Tibial nerve (tissue), 4 donors: ENCODE measurements around the gene NF2. TPM values are rescaled to one million over a fixed set of nuclear protein-coding genes. Genes with fewer than 3 reads are reported as not detected.

Experiments
- DNase-seq, 2 donors: peaks; one replicate each; pipeline ENCODE4 v3.0.0-alpha.2; 2019; ENCODE audit warnings: low spot score in 2 of 2
- H3K27ac ChIP-seq, 4 donors: fragments of 200-600 bp; sonication (generic) in 3 of 4; one replicate each; pipeline ENCODE4 v1.5.1; 2017 to 2019; ENCODE audit warnings: mild to moderate bottlenecking in 1 of 4
- H3K27me3 ChIP-seq, 2 donors: fragments of 200-600 bp; sonication (generic) in 1 of 2; one replicate each; pipeline versions ENCODE4 v1.5.1 to v1.6.0; 2017 to 2019
- H3K36me3 ChIP-seq, 3 donors: fragments of 200-600 bp; sonication (generic); one replicate each; pipeline ENCODE4 v1.5.1; 2018 to 2019
- H3K4me1 ChIP-seq, 4 donors: fragments of 200-600 bp; sonication (generic) in 3 of 4; one replicate each; pipeline ENCODE4 v1.5.1; 2017 to 2019
- H3K4me3 ChIP-seq, 4 donors: fragments of 200-600 bp; sonication (generic) in 3 of 4; one replicate each; pipeline ENCODE4 v1.5.1; 2017 to 2019; ENCODE audit warnings: mild to moderate bottlenecking in 1 of 4, moderate library complexity in 1 of 4
- H3K9me3 ChIP-seq, 4 donors: fragments of 200-600 bp; sonication (generic) in 3 of 4; one replicate each; pipeline ENCODE4 v1.5.1; 2017 to 2019
- EP300 ChIP-seq, 2 donors: sonication (generic); formaldehyde crosslinking; IDR thresholded peaks; one replicate each; pipeline ENCODE4 v1.6.1; 2017; ENCODE audit warnings: antibody characterized with exemption in 2 of 2, mild to moderate bottlenecking in 1 of 2
- POLR2A ChIP-seq, 2 donors: fragments of 450-650 bp; IDR thresholded peaks; one replicate each; pipeline ENCODE4 v1.6.1; 2017; ENCODE audit warnings: antibody characterized with exemption in 2 of 2, mild to moderate bottlenecking in 2 of 2, moderate library complexity in 2 of 2
- WGBS, 2 donors: methylation state at CpG; one replicate each; pipeline ENCODE4 v1.1.5; 2018; 5-methylcytosine and 5-hydroxymethylcytosine counted together
- total RNA-seq, 4 donors: library from RNA; depleted of rRNA; stranded (reverse); fragments of >200 nt; gene quantifications; one replicate each; pipeline ENCODE4 v1.1.0, GENCODE V29; 2016
- TF ChIP-seq, protein P1 (sequence below), 5 experiments: fragments of 200-600 bp in 3 of 5; fragments of 450-650 bp in 2 of 5; sonication (generic) in 3 of 5; IDR thresholded peaks; one replicate each; pipeline ENCODE4 v1.5.1; 2016 to 2019; ENCODE audit warnings: antibody characterized with exemption in 5 of 5, mild to moderate bottlenecking in 3 of 5, moderate library complexity in 2 of 5

The NF2 gene
- total RNA-seq, 4 donors from 2014 or later: 24.9 to 39.0 (median 28.8) TPM

DNA sequence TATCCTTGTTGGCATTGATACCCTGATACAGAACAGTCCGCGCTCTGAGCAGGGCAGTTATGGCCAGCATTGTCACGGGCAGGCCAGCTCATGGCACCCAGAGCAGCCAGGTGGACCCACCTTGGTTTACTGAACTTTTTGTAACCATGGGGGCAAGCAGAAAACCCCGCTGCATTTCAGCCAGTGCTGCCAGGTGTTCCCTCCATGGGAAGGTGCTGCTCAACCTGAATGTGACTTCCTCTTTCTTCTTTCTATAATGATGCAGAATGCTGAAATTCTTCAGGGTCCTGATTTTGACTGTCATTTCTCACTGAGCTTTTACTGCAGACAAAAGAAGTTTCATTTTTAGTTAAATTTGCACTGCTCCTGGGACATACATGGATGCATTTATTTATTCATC lies 80.8 kb downstream of the NF2 start:
- H3K4me3 ChIP-seq: no peak overlapping the region
- H3K27ac ChIP-seq: no peak overlapping the region
- H3K36me3 ChIP-seq: peaks cover 2 to 95% (median 8%) of the 10 kb centered on the region in 3 donors
- TF ChIP-seq EP300 (IDR thresholded peaks at IDR 0.05) (no peak), POLR2A (IDR thresholded peaks at IDR 0.05) (no peak)
- TF ChIP-seq, protein P1, sequence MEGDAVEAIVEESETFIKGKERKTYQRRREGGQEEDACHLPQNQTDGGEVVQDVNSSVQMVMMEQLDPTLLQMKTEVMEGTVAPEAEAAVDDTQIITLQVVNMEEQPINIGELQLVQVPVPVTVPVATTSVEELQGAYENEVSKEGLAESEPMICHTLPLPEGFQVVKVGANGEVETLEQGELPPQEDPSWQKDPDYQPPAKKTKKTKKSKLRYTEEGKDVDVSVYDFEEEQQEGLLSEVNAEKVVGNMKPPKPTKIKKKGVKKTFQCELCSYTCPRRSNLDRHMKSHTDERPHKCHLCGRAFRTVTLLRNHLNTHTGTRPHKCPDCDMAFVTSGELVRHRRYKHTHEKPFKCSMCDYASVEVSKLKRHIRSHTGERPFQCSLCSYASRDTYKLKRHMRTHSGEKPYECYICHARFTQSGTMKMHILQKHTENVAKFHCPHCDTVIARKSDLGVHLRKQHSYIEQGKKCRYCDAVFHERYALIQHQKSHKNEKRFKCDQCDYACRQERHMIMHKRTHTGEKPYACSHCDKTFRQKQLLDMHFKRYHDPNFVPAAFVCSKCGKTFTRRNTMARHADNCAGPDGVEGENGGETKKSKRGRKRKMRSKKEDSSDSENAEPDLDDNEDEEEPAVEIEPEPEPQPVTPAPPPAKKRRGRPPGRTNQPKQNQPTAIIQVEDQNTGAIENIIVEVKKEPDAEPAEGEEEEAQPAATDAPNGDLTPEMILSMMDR (IDR thresholded peaks at IDR 0.05): no peak
- 93 to 97% methylated on average over 4 of the region's 4 CpGs for WGBS, 2 donors
- peaks cover 0 to 1% (median 0%) of the 10 kb centered on the region in 4 donors for H3K4me1 ChIP-seq
- no peaks in the 10 kb centered on the region for H3K9me3 ChIP-seq
- no peak for DNase-seq
- H3K27me3 ChIP-seq: no peaks in the 10 kb centered on the region

DNA sequence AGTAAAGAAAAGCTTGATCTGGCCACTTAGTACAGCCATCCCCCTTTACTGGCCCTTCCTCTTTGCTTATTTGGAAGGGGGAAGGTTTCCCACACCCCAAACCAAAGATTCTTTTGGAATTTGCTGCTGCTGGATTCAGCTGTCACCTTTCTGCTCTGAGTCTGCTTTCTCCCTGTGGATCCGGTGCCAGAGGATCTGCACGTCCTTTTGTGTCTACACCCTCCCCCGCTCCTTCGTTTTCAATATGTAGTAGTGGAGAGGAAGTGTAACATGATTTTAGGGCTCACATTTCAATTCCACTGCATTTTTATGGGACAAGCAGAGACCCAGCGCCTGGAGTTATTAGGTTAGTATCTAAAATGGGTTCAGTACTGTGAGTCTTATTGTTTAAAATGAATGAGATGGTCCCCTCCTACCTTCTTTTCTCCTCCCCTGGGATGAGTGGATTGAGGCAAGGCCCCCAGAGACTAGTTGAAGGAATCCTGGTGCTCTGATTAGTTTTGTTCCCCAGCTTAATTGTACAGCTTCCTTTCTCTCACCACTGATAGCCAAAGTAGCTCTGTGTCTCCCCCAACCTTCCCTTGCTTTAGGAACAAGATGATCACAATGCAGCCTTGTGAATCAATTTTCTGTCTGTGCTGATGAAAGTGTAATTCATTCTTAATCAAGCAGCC lies 85.9 kb downstream of the NF2 start:
- 70 to 72% methylated on average over 5 of the region's 5 CpGs for WGBS, 2 donors
- Histone ChIP-seq H3K4me1 (peaks cover 0 to 29% (median 3%) of the 10 kb centered on the region in 4 donors), H3K9me3 (no peaks in the 10 kb centered on the region), H3K36me3 (peaks cover 0 to 77% (median 2%) of the 10 kb centered on the region in 3 donors), H3K27me3 (no peaks in the 10 kb centered on the region), H3K27ac (no peak overlapping the region), H3K4me3 (no peak overlapping the region)
- no peak for DNase-seq
- TF ChIP-seq POLR2A (IDR thresholded peaks at IDR 0.05): no peak
- no peak for TF ChIP-seq EP300 (IDR thresholded peaks at IDR 0.05)
- TF ChIP-seq, protein P1 (IDR thresholded peaks at IDR 0.05): no peak

DNA sequence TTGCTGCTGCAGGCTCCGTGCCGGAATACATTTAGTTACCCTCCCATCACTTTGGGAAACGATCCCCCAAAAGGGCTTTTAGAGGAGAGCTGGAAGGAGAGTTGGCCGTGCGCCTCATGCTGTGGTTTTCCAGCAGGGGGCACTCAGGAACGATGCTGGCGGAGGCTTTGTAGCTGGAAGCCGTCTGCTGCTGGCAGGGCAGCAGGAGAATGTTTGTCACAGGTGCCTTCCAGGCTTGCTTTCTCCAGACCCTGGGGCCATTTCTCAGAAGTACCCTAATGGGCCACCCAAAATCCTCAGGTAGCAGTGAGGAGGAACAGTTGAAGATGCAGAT lies 86.4 kb downstream of the NF2 start:
- peaks cover 0 to 29% (median 3%) of the 10 kb centered on the region in 4 donors for H3K4me1 ChIP-seq
- 22 to 26% methylated on average over 7 to 8 of the region's 8 CpGs for WGBS, 2 donors
- TF ChIP-seq EP300 (IDR thresholded peaks at IDR 0.05) (no peak), POLR2A (IDR thresholded peaks at IDR 0.05) (no peak)
- TF ChIP-seq, protein P1 (IDR thresholded peaks at IDR 0.05): peak; percentile 52 to 76 (median 66)
- H3K9me3 ChIP-seq: no peaks in the 10 kb centered on the region
- peaks cover 0 to 77% (median 0%) of the 10 kb centered on the region in 3 donors for H3K36me3 ChIP-seq
- peak; percentile 40 to 50 for DNase-seq
- H3K27me3 ChIP-seq: no peaks in the 10 kb centered on the region
- H3K27ac ChIP-seq: peak overlapping the region in 1 of 4 donors; percentile 2
- H3K4me3 ChIP-seq: no peak overlapping the region

DNA sequence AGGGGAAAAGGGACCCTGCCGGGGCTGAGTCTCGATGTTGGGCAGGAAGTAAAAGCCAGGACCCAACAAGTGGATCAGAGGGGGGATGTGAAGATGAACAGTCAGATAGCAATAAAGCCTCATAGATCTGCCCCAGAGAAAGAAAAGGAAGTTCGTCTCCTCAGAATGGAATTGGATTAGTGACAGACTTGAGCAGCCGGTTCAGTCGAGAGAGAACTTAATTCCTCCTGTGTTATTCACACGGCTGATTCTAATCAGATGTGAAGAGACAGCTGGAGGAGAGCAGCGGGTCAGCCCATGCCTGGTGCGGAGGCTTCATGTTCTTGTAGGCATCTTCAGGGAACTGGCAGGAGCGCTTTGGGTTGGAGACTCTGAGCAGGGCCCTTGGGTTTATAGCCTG lies 87.0 kb downstream of the NF2 start:
- Histone ChIP-seq H3K27me3 (no peaks in the 10 kb centered on the region), H3K4me1 (peaks cover 0 to 29% (median 3%) of the 10 kb centered on the region in 4 donors), H3K36me3 (peaks cover 0 to 77% (median 0%) of the 10 kb centered on the region in 3 donors), H3K9me3 (no peaks in the 10 kb centered on the region), H3K27ac (peak overlapping the region in 1 of 4 donors; percentile 2), H3K4me3 (no peak overlapping the region)
- WGBS, 2 donors: 60 to 62% methylated on average over 9 of the region's 9 CpGs
- no peak for DNase-seq
- TF ChIP-seq EP300 (IDR thresholded peaks at IDR 0.05): no peak
- no peak for TF ChIP-seq POLR2A (IDR thresholded peaks at IDR 0.05)
- TF ChIP-seq, protein P1 (IDR thresholded peaks at IDR 0.05): no peak

DNA sequence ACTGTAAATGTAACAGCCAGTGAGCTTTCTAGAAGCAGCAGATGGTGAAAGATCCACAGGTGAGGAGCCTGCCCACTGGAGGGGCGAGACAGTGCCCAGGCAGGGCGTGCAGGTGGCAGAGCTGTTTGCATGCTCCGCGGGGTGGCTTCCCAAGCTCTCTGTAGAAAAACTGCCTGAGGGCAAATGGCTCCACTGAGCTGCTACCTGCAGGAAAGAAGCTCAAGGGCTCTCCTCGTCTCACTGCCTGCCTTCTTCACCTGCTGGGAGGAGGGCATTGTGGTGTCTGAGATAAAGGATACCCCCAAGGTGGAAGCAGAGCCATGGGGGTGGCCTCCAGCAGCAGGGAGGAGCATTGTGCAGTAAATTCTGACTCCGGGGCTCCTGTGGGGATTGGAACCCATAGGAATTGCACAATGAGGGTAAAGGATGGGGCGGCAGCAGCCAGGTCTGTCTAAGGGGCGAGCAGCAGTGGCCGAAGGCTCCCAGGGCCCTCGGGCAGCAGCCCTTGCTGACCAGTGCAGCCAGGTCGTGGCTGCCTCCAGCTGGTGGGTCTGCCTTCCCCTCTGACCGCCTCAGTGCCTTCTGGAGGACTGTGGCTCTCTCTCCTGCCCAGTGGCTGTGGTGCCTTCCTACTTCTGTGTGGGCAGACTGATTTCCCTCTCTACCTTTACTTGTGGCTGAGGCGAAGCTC lies 88.3 kb downstream of the NF2 start:
- 83 to 85% methylated on average over 13 of the region's 13 CpGs for WGBS, 2 donors
- Histone ChIP-seq H3K36me3 (peaks cover 0 to 76% (median 0%) of the 10 kb centered on the region in 3 donors), H3K4me1 (peaks cover 0 to 29% (median 3%) of the 10 kb centered on the region in 4 donors)

More for the DNA sequence above, 88.3 kb downstream of the NF2 start:
- no peak for TF ChIP-seq POLR2A (IDR thresholded peaks at IDR 0.05)
- TF ChIP-seq, protein P1 (IDR thresholded peaks at IDR 0.05): no peak
- TF ChIP-seq EP300 (IDR thresholded peaks at IDR 0.05): no peak
- Histone ChIP-seq H3K4me3 (no peak overlapping the region), H3K27me3 (no peaks in the 10 kb centered on the region), H3K9me3 (no peaks in the 10 kb centered on the region), H3K27ac (no peak overlapping the region)
- no peak for DNase-seq
